Measurements from ENCODE around the gene EPB41L5.

The EPB41L5 gene

DNA sequence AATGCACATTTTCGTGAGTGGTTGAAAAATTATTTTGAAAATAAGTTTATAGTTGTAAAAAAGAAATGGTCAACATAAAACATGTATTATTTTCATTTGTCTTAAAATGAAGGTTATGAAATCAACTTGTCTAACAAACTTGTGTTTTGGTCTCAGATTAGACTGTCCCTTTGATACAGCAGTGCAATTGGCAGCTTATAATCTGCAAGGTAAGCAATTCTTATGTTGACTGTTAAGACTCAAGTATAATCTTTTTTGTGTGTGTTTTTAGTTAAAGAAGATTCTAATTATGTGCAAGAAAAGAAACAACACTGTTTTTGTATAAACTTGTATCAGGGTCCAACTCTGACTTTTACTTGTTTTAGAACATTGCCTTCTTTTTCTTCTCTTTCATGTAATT lies 62.7 kb downstream of the EPB41L5 start:
- no peak for TF ChIP-seq ZFX (IDR thresholded peaks at IDR 0.05; ENCODE audit: borderline replicate concordance)
- TF ChIP-seq, protein P1, sequence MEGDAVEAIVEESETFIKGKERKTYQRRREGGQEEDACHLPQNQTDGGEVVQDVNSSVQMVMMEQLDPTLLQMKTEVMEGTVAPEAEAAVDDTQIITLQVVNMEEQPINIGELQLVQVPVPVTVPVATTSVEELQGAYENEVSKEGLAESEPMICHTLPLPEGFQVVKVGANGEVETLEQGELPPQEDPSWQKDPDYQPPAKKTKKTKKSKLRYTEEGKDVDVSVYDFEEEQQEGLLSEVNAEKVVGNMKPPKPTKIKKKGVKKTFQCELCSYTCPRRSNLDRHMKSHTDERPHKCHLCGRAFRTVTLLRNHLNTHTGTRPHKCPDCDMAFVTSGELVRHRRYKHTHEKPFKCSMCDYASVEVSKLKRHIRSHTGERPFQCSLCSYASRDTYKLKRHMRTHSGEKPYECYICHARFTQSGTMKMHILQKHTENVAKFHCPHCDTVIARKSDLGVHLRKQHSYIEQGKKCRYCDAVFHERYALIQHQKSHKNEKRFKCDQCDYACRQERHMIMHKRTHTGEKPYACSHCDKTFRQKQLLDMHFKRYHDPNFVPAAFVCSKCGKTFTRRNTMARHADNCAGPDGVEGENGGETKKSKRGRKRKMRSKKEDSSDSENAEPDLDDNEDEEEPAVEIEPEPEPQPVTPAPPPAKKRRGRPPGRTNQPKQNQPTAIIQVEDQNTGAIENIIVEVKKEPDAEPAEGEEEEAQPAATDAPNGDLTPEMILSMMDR (IDR thresholded peaks at IDR 0.05): no peak
- H3K27ac ChIP-seq: no peak overlapping the region

DNA sequence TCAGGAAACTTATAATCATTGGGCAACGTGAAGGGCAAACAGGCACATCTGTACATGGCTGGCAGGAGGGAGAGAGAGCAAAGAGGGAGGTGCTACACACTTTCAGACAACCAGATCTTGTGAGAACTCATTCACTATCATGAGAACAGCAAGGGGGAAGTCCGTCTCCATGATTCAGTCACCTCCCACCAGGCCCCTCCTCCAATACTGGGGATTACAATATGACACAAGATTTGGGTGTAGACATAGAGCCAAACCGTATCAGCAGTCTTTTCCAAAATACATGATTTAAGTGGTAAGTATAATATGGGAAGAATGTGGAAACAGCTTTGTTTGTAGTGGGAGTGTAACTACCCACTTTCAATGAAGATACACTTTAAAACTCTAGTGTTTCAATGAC lies 65.0 kb downstream of the EPB41L5 start:
- no peak for TF ChIP-seq ZFX (IDR thresholded peaks at IDR 0.05; ENCODE audit: borderline replicate concordance)
- TF ChIP-seq, protein P1 (IDR thresholded peaks at IDR 0.05): no peak

DNA sequence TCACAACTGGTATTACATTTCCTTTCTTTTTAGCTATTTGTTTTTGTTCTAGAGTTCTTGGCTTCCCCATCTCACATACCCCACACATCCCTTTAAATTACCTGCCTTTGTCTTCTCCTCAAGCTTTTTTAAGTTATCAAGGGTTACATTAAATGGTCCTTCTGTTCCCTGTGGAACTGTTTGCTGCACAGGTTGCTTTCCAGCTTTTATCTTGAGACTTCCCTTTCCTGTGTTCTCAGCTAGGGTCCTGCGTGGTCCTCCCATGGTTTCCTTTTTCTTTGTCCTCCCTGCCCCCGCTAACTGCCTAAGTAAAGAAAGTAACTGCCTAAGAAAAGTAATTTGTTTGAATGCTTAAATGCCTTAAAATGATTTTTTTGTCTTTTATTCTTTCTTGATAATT lies 66.8 kb downstream of the EPB41L5 start:
- no peak for TF ChIP-seq ZFX (IDR thresholded peaks at IDR 0.05; ENCODE audit: borderline replicate concordance)
- TF ChIP-seq, protein P1 (IDR thresholded peaks at IDR 0.05): no peak
- H3K27ac ChIP-seq: no peak overlapping the region

More for the DNA sequence above, 65.0 kb downstream of the EPB41L5 start:
- no peak overlapping the region for H3K27ac ChIP-seq

DNA sequence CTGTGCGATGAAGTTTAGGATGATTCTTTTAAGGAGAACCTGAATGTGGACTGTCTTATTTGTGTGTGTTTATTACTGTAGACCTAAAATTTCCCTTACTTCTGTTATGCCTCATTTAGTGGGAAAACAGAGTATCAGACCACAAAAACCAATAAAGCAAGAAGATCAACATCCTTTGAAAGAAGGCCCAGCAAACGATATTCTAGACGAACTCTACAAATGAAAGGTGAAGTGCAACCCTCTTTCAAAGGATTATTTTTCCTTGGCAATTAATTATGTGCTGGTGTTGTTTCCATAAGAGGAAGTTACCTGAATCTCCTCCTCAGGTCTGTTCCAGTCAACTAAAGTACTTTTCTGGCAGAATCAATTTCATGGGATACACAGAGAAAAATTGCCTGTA lies 78.6 kb downstream of the EPB41L5 start:
- TF ChIP-seq ZFX (IDR thresholded peaks at IDR 0.05; ENCODE audit: borderline replicate concordance): no peak
- TF ChIP-seq, protein P1 (IDR thresholded peaks at IDR 0.05): no peak
- H3K27ac ChIP-seq: no peak overlapping the region

DNA sequence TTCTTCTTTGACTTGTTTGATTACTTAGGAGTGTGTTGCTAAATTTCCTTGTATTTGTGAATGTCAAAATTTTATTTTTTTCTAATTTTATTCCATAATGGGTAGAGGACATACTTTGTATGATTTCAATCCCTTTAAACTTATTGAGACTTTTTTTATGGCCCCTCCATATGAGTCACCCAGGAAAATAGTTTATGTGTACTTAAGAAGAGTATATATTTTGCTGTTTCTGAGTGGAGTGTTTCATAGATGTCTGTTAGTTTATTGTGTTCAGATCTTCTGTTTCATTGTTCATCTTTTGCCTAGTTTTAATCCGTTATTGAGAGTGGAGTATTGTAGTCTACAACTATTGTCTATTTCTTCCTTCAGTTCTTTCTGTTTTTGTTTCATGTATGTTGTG lies 81.9 kb downstream of the EPB41L5 start:
- TF ChIP-seq, protein P1 (IDR thresholded peaks at IDR 0.05): no peak
- TF ChIP-seq ZFX (IDR thresholded peaks at IDR 0.05; ENCODE audit: borderline replicate concordance): no peak
- H3K27ac ChIP-seq: no peak overlapping the region

DNA sequence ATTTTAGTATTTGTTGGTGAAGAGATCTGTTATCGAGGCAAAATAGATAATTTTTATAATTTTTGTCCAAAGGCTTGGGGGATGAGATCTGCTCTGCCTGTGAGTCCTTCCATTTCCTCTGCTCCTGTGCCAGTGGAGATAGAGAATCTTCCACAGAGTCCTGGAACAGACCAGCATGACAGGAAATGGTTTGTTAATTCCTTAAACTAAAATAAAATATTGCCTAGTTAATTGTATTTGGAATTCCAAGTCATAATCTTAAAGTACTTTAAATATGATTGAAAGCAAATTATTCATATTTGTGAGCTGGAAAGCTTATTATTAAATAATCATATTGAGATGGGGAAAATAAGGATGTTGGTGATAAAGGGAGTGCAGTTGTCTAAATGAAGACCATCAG lies 87.8 kb downstream of the EPB41L5 start:
- no peak for TF ChIP-seq ZFX (IDR thresholded peaks at IDR 0.05; ENCODE audit: borderline replicate concordance)
- TF ChIP-seq, protein P1 (IDR thresholded peaks at IDR 0.05): no peak
- no peak overlapping the region for H3K27ac ChIP-seq

DNA sequence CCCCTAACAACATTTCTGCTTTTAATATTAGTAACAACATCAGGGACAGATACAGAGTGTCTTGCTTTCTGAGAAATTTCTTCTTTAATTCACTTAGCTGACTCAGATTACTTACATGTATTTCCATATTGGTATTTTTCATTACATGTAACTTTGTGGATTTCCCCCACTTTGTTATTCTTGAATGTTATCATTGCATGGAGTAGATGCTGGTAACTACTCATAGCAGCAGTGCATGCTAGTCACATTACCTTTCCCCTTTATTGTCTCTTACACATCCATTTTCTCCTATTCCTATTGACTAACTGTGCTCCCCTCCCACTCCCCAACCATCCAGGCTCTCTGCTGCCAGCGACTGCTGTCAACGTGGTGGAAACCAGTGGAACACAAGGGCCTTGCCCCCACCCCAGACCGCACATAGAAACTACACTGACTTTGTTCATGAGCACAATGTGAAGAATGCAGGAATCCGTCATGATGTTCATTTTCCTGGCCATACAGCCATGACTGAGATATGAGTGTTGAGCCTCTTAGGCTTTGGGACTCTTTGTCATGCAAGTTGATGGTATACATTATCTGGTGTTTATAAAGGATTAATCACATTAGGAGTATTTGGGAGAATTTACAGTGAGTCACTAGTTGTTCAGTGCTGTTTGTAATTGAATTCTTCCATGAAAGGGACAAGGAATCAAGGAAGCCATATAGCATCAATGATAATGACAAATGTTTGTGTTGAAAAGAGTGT lies 91.0 kb downstream of the EPB41L5 start:
- TF ChIP-seq ZFX (IDR thresholded peaks at IDR 0.05; ENCODE audit: borderline replicate concordance): no peak
- TF ChIP-seq, protein P1 (IDR thresholded peaks at IDR 0.05): no peak
- no peak overlapping the region for H3K27ac ChIP-seq

Data from 22Rv1 (cell line).